Measurements from ENCODE around the gene MBOAT2.

MBOAT2 gene

GRCh38 chr2:8893474-8893873 lies 110.0 kb downstream of the MBOAT2 start:
- DNase-seq = no peak

GRCh38 chr2:8892111-8892510 lies 111.4 kb downstream of the MBOAT2 start:
- DNase-seq = no peak

- DNase-seq = no peak
Observed at GRCh38 chr2:8889978-8890377, 113.5 kb downstream of the MBOAT2 start.

GRCh38 chr2:8888963-8889362 lies 114.5 kb downstream of the MBOAT2 start:
- no peak for DNase-seq

GRCh38 chr2:8886876-8887275 lies 116.6 kb downstream of the MBOAT2 start:
- no peak for DNase-seq

- DNase-seq = no peak
Observed at GRCh38 chr2:8886202-8886518, 117.3 kb downstream of the MBOAT2 start.

- no peak for DNase-seq
Observed at GRCh38 chr2:8885449-8886201, 117.9 kb downstream of the MBOAT2 start.

- no peak for DNase-seq
Observed at GRCh38 chr2:8884812-8885211, 118.7 kb downstream of the MBOAT2 start.

- DNase-seq = peak; percentile 28
Observed at GRCh38 chr2:8882094-8882493, 121.4 kb downstream of the MBOAT2 start.

GRCh38 chr2:8877894-8878293 lies 125.6 kb downstream of the MBOAT2 start:
- DNase-seq = no peak

GRCh38 chr2:8877332-8877731 lies 126.2 kb downstream of the MBOAT2 start:
- no peak for DNase-seq

GRCh38 chr2:8876628-8877027 lies 126.9 kb downstream of the MBOAT2 start:
- DNase-seq = no peak

- DNase-seq = peak; percentile 48
Observed at GRCh38 chr2:8872821-8873432, 130.6 kb downstream of the MBOAT2 start.

GRCh38 chr2:8870441-8870840 lies 133.0 kb downstream of the MBOAT2 start:
- no peak for DNase-seq

GRCh38 chr2:8867363-8867762 lies 136.1 kb downstream of the MBOAT2 start:
- no peak for DNase-seq

GRCh38 chr2:8863331-8863953 lies 140.0 kb downstream of the MBOAT2 start:
- no peak for DNase-seq

- no peak for DNase-seq
Observed at GRCh38 chr2:8862230-8862629, 141.3 kb downstream of the MBOAT2 start.

GRCh38 chr2:8861797-8862196 lies 141.7 kb downstream of the MBOAT2 start:
- DNase-seq = no peak

GRCh38 chr2:8860239-8860638 lies 143.2 kb downstream of the MBOAT2 start:
- no peak for DNase-seq

GRCh38 chr2:8858910-8859309 lies 144.6 kb downstream of the MBOAT2 start:
- no peak for DNase-seq

GRCh38 chr2:8858264-8858663 lies 145.2 kb downstream of the MBOAT2 start:
- no peak for DNase-seq

- no peak for DNase-seq
Observed at GRCh38 chr2:8857709-8858108, 145.8 kb downstream of the MBOAT2 start.

GRCh38 chr2:8856176-8856575 lies 147.3 kb downstream of the MBOAT2 start:
- DNase-seq = no peak

GRCh38 chr2:8855010-8855409 lies 148.5 kb downstream of the MBOAT2 start:
- DNase-seq = no peak

- no peak for DNase-seq
Observed at GRCh38 chr2:8853426-8853825, 150.1 kb downstream of the MBOAT2 start.
